HL-60/S4 treated with phorbol 12-myristate 13-acetate at 8.2 ng/mL for 4 days and 3 days (cell line): ENCODE data around the gene LRRN2.

Source experiments
- in situ Hi-C: fragments of 300-500 bp; cut with MboI; formaldehyde crosslinking; loops from 2 replicates; pipeline ENCODE4 v1.15.0; 2022; ENCODE audit warnings: low sequenced_read_pairs

Gene LRRN2

GRCh38 chr1:204712708-204713430 is 27.3 kb upstream of the LRRN2 start:
- in situ Hi-C loops, result no loop called here

- in situ Hi-C loops, result no loop called here
Measured at GRCh38 chr1:204711947-204712701, 26.6 kb upstream of the LRRN2 start.

GRCh38 chr1:204711103-204711946 is 25.8 kb upstream of the LRRN2 start:
- in situ Hi-C loops, result no loop called here

GRCh38 chr1:204709960-204710912 is 24.7 kb upstream of the LRRN2 start:
- in situ Hi-C loops, result no loop called here

- in situ Hi-C loops, result no loop called here
Measured at GRCh38 chr1:204709021-204709420, 23.5 kb upstream of the LRRN2 start.

- in situ Hi-C loops, result no loop called here
Measured at GRCh38 chr1:204706838-204707509, 21.4 kb upstream of the LRRN2 start.

- in situ Hi-C loops, result no loop called here
Measured at GRCh38 chr1:204705888-204706837, 20.6 kb upstream of the LRRN2 start.

- in situ Hi-C loops, result no loop called here
Measured at GRCh38 chr1:204705493-204705811, 19.9 kb upstream of the LRRN2 start.

- in situ Hi-C loops, result no loop called here
Measured at GRCh38 chr1:204704794-204705492, 19.4 kb upstream of the LRRN2 start.

- in situ Hi-C loops, result no loop called here
Measured at GRCh38 chr1:204703826-204704612, 18.5 kb upstream of the LRRN2 start.

GRCh38 chr1:204703268-204703664 is 17.7 kb upstream of the LRRN2 start:
- in situ Hi-C loops, result no loop called here

- in situ Hi-C loops, result no loop called here
Measured at GRCh38 chr1:204702552-204703267, 17.2 kb upstream of the LRRN2 start.

GRCh38 chr1:204701229-204701628 is 15.7 kb upstream of the LRRN2 start:
- in situ Hi-C loops, result no loop called here

GRCh38 chr1:204697893-204698292 is 12.4 kb upstream of the LRRN2 start:
- in situ Hi-C loops, result no loop called here

- in situ Hi-C loops, result no loop called here
Measured at GRCh38 chr1:204696606-204697005, 11.1 kb upstream of the LRRN2 start.

GRCh38 chr1:204695692-204696091 is 10.2 kb upstream of the LRRN2 start:
- in situ Hi-C loops, result no loop called here

- in situ Hi-C loops, result no loop called here
Measured at GRCh38 chr1:204694145-204694544, 8.6 kb upstream of the LRRN2 start.
